Muscle of leg (tissue), 11 donors: Measurements from ENCODE around the gene FAM209B. TPM values are rescaled to one million over a fixed set of nuclear protein-coding genes. Genes with fewer than 3 reads are reported as not detected.

Experiments used
- DNase-seq: peaks from one replicate; pipeline ENCODE4 v3.0.0; 2013
- H3K27ac ChIP-seq: one replicate; pipeline ENCODE4 v1.5.1; 2013; ENCODE audit warnings: mild to moderate bottlenecking, low read length, control low read depth
- H3K27me3 ChIP-seq: one replicate; pipeline ENCODE4 v1.6.1; 2013; ENCODE audit warnings: low read length; ENCODE audit not compliant: control insufficient read depth, insufficient read depth
- H3K36me3 ChIP-seq: one replicate; pipeline ENCODE4 v1.6.1; 2013; ENCODE audit warnings: low read length; ENCODE audit not compliant: control insufficient read depth, insufficient read depth
- H3K4me1 ChIP-seq: one replicate; pipeline ENCODE4 v1.6.1; 2013; ENCODE audit warnings: low read length; ENCODE audit not compliant: control insufficient read depth, insufficient read depth
- H3K4me3 ChIP-seq: one replicate; pipeline ENCODE4 v1.5.1; 2013; ENCODE audit warnings: low read length, control low read depth
- H3K9me3 ChIP-seq: replicated peaks from 2 replicates; pipeline ENCODE4 v1.6.1; 2013; ENCODE audit warnings: low read depth, low read length; ENCODE audit not compliant: control insufficient read depth
- WGBS: methylation state at CpG from one replicate; pipeline ENCODE4 v1.1.5; 2013; ENCODE audit warnings: missing lambda C conversion rate; ENCODE audit not compliant: insufficient coverage; 5-methylcytosine and 5-hydroxymethylcytosine counted together
- polyA plus RNA-seq, 8 donors: library from polyadenylated mRNA; unstranded; fragments of 120-200 nt; gene quantifications; one replicate each; pipeline versions ENCODE4 v1.2.1 to v1.2.3, GENCODE V29; 2013; ENCODE audit warnings: inconsistent platforms in 1 of 8, low replicate concordance in 1 of 8; ENCODE audit not compliant: insufficient read length in 8 of 8, insufficient read depth in 1 of 8
- total RNA-seq: library from RNA; stranded (reverse); fragments of 120-200 nt; gene quantifications from one replicate; pipeline ENCODE4 v1.2.4, GENCODE V29; 2013

Gene FAM209B
- total and polyA plus RNA-seq, 9 donors, result 0.13 to 0.38 (median 0.24) TPM; not detected in 6

GRCh38 chr20:56584916-56585315 lies 51.9 kb downstream of the FAM209B start:
- Histone ChIP-seq H3K9me3 (no peaks in the 10 kb centered on the region), H3K27me3 (peaks cover 2% of the 10 kb centered on the region), H3K27ac (no peak overlapping the region), H3K36me3 (no peaks in the 10 kb centered on the region), H3K4me3 (no peak overlapping the region), H3K4me1 (no peaks in the 10 kb centered on the region)
- WGBS, result 78% methylated on average over 2 of the region's 5 CpGs
- no peak for DNase-seq

Other genes with a start within 250 kb of the FAM209B start
- gene FAM210B, start 174.3 kb upstream of the FAM209B start, total RNA-seq, result 37.5 TPM
- gene FAM210B, start 174.3 kb upstream of the FAM209B start, polyA plus RNA-seq, result 10 to 100 TPM; 36.9 to 44.9 (median 39.1) TPM
- gene AURKA, start 141.0 kb upstream of the FAM209B start, total RNA-seq, result 9.4 TPM
- gene AURKA, start 141.0 kb upstream of the FAM209B start, polyA plus RNA-seq, result 10 to 100 TPM in 2 of 8 donors, 1 to 10 TPM in 6; 7.0 to 10.5 (median 9.7) TPM
- 30.9 TPM for gene CSTF1, start 140.6 kb upstream of the FAM209B start, total RNA-seq
- gene CSTF1, start 140.6 kb upstream of the FAM209B start, polyA plus RNA-seq, result 10 to 100 TPM; 23.6 to 31.3 (median 27.6) TPM
- 5.5 TPM for gene CASS4, start 121.0 kb upstream of the FAM209B start, total RNA-seq
- 1 to 10 TPM; 4.8 to 8.1 (median 6.9) TPM for gene CASS4, start 121.0 kb upstream of the FAM209B start, polyA plus RNA-seq
- gene RTF2, start 64.6 kb upstream of the FAM209B start, total RNA-seq, result 90.9 TPM
- 100 to 1,000 TPM; 104 to 130 (median 115) TPM for gene RTF2, start 64.6 kb upstream of the FAM209B start, polyA plus RNA-seq
- gene FAM209A, start 8.5 kb upstream of the FAM209B start, total RNA-seq, result 0.22 TPM
- under 1 TPM in 4 of 8 donors, not detected in 4; 0.17 to 0.35 (median 0.21) TPM for gene FAM209A, start 8.5 kb upstream of the FAM209B start, polyA plus RNA-seq
- 0.09 TPM for gene TFAP2C, start 96.1 kb downstream of the FAM209B start, total RNA-seq
- 1 to 10 TPM in 1 of 8 donors, under 1 TPM in 7; 0.06 to 6.1 (median 0.08) TPM for gene TFAP2C, start 96.1 kb downstream of the FAM209B start, polyA plus RNA-seq